MG63 (cell line): Measurements from ENCODE around the gene AOAH. TPM values are rescaled to one million over a fixed set of nuclear protein-coding genes. Genes with fewer than 3 reads are reported as not detected.
"Not testable (repeated sequence)": the region's sequence is repeated elsewhere in the genome, so short reads cannot be mapped to it uniquely, and the experiment has no call there.

Source experiments
- DNase-seq: peaks from one replicate; pipeline ENCODE4 v3.0.0-alpha.2; 2020
- H3K27me3 ChIP-seq: fragments of 250-450 bp; sonication (Bioruptor Pico); 2 replicates; pipeline ENCODE4 v1.5.1; 2020; ENCODE audit warnings: mild to moderate bottlenecking, moderate library complexity
- H3K36me3 ChIP-seq: fragments of 250-450 bp; sonication (Bioruptor Pico); 2 replicates; pipeline ENCODE4 v1.5.1; 2020; ENCODE audit warnings: mild to moderate bottlenecking, moderate library complexity
- H3K4me3 ChIP-seq: fragments of 250-450 bp; sonication (Bioruptor Pico); 2 replicates; pipeline ENCODE4 v1.5.1; 2020; ENCODE audit warnings: mild to moderate bottlenecking, moderate library complexity
- H3K9me3 ChIP-seq: fragments of 250-450 bp; sonication (Bioruptor Pico); 2 replicates; pipeline ENCODE4 v1.5.1; 2020; ENCODE audit warnings: mild to moderate bottlenecking, moderate library complexity
- total RNA-seq: library from RNA; depleted of rRNA; stranded (reverse); fragments of >200 nt; shearing (Covaris generic); gene quantifications from 2 replicates; pipeline ENCODE4 v1.2.3, GENCODE V29; 2014; ENCODE audit warnings: low replicate concordance

Gene AOAH
- total RNA-seq, 1 experiment from 2014 or later, result not detected

- no peak overlapping the region for H3K4me3 ChIP-seq
- no peak for DNase-seq
Measured at GRCh38 chr7:36506130-36506798, 218.0 kb downstream of the AOAH start.

GRCh38 chr7:36504617-36505016, 219.7 kb downstream of the AOAH start:
- H3K36me3 ChIP-seq, H3K9me3 ChIP-seq, DNase-seq, H3K4me3 ChIP-seq, H3K27me3 ChIP-seq: not testable (repeated sequence)

More at GRCh38 chr7:36506130-36506798, 218.0 kb downstream of the AOAH start:
- no peaks in the 10 kb centered on the region for H3K36me3 ChIP-seq
- H3K9me3 ChIP-seq, result no peaks in the 10 kb centered on the region
- H3K27me3 ChIP-seq, result no peaks in the 10 kb centered on the region

- not testable (repeated sequence) for H3K4me3 ChIP-seq, DNase-seq, H3K36me3 ChIP-seq, H3K9me3 ChIP-seq, H3K27me3 ChIP-seq
Measured at GRCh38 chr7:36504216-36504615, 220.1 kb downstream of the AOAH start.

GRCh38 chr7:36497775-36498174, 226.5 kb downstream of the AOAH start:
- no peak for DNase-seq
- Histone ChIP-seq H3K27me3 (no peaks in the 10 kb centered on the region), H3K9me3 (0 out of 2 replicates have a peak, but pooled peaks cover 2% of the 10 kb centered on the region), H3K4me3 (no peak overlapping the region), H3K36me3 (no peaks in the 10 kb centered on the region)

DNA sequence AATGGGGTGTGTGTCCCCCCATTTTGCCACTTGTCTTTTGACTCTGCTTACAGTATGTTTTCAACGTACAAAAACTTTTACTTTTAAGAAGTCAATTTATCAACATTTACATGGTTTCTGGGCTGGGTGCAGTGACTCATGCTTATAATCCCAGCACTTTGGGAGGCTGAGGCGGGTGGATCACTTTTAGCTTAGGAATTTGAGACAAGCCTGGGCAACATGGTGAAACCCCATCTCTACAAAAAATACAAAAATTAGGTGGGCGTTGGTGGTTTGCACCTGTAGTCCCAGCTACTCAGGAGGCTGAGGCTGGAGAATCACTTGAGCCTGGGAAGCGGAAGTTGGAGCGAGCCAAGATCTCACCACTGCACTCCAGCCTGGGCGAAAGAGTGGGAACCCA, 227.1 kb downstream of the AOAH start:
- H3K9me3 ChIP-seq, H3K27me3 ChIP-seq: not testable (repeated sequence)
- peak; percentile 45 for DNase-seq

GRCh38 chr7:36496576-36496975, 227.7 kb downstream of the AOAH start:
- H3K27me3 ChIP-seq, result no peaks in the 10 kb centered on the region
- H3K9me3 ChIP-seq, result 0 out of 2 replicates have a peak, but pooled peaks cover 2% of the 10 kb centered on the region
- no peaks in the 10 kb centered on the region for H3K36me3 ChIP-seq
- DNase-seq, result no peak
- no peak overlapping the region for H3K4me3 ChIP-seq

More for the DNA sequence above, 227.1 kb downstream of the AOAH start:
- H3K36me3 ChIP-seq, H3K4me3 ChIP-seq: not testable (repeated sequence)

DNA sequence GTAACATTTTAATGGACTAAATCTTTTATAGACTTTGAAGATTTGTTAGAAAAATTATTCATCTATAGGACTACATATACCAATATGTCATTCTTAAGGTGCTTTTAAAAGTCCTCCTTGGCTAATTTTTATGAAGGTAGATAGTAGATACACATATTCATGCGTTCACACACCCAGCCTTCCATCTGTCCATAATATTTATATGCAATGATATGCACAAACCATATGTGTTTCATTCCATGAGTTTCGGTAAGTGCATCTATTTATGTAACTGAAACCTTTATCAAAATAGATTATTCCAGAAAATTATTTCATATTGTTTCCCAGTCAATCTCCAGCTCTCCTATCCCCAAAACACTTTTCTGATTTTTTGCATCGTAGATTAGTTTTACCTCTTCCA, 233.0 kb downstream of the AOAH start:
- no peak for DNase-seq
- Histone ChIP-seq H3K9me3 (0 out of 2 replicates have a peak, but pooled peaks cover 2% of the 10 kb centered on the region), H3K4me3 (no peak overlapping the region), H3K36me3 (no peaks in the 10 kb centered on the region), H3K27me3 (no peaks in the 10 kb centered on the region)

GRCh38 chr7:36490419-36490830, 233.9 kb downstream of the AOAH start:
- H3K27me3 ChIP-seq, result no peaks in the 10 kb centered on the region
- H3K9me3 ChIP-seq, result 0 out of 2 replicates have a peak, but pooled peaks cover 2% of the 10 kb centered on the region
- no peak overlapping the region for H3K4me3 ChIP-seq
- no peak for DNase-seq
- no peaks in the 10 kb centered on the region for H3K36me3 ChIP-seq

DNA sequence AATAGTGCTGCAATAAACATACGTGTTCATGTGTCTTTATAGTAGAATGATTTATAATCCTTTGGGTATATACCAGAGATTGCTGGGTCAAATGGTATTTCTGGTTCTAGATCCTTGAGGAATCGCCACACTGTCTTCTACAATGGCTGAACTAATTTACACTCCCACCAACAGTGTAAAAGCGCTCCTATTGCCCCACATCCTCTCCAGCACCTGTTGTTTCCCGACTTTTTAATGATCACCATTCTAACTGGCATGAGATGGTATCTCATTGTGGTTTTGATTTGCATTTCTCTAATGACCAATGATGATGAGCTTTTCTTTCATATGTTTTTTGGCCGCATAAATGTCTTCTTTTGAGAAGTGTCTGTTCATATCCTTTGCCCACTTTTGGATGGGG, 235.6 kb downstream of the AOAH start:
- not testable (repeated sequence) for H3K36me3 ChIP-seq, DNase-seq, H3K4me3 ChIP-seq, H3K9me3 ChIP-seq, H3K27me3 ChIP-seq

GRCh38 chr7:36487756-36488336, 236.4 kb downstream of the AOAH start:
- H3K9me3 ChIP-seq, result no peaks in the 10 kb centered on the region
- DNase-seq, result no peak
- no peak overlapping the region for H3K4me3 ChIP-seq
- H3K27me3 ChIP-seq, result no peaks in the 10 kb centered on the region
- H3K36me3 ChIP-seq, result no peaks in the 10 kb centered on the region

- Histone ChIP-seq H3K9me3 (no peaks in the 10 kb centered on the region; the same call in 1 of the 2 replicates), H3K36me3 (no peaks in the 10 kb centered on the region), H3K4me3 (no peak overlapping the region), H3K27me3 (no peaks in the 10 kb centered on the region)
- no peak for DNase-seq
Measured at GRCh38 chr7:36486336-36486735, 238.0 kb downstream of the AOAH start.

- DNase-seq, result no peak
- Histone ChIP-seq H3K9me3 (peaks cover 4% of the 10 kb centered on the region), H3K36me3 (no peaks in the 10 kb centered on the region), H3K27me3 (no peaks in the 10 kb centered on the region), H3K4me3 (no peak overlapping the region)
Measured at GRCh38 chr7:36484265-36484664, 240.0 kb downstream of the AOAH start.

DNA sequence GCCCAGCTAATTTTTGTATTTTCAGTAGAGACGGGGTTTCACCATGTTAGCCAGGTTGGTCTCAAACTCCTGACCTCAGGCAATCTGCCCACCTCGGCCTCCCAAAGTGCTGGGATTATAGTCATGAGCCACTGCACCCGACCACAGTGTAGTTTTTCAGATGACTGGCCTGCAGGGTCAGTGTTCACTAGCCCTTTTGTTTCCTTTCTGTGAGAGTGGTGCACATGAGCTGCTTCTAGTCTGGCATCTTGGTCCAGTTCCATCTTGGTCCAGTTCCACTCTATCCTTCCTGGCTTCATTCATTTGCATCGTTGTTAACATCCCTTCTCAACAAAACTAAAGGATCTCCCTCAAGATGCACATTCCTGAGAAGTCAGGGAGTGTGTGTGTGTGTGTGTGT, 240.4 kb downstream of the AOAH start:
- not testable (repeated sequence) for H3K36me3 ChIP-seq, H3K27me3 ChIP-seq, DNase-seq, H3K4me3 ChIP-seq, H3K9me3 ChIP-seq

GRCh38 chr7:36478745-36479144, 245.5 kb downstream of the AOAH start:
- no peaks in the 10 kb centered on the region for H3K36me3 ChIP-seq
- no peak for DNase-seq
- peaks cover 4% of the 10 kb centered on the region for H3K9me3 ChIP-seq
- no peaks in the 10 kb centered on the region for H3K27me3 ChIP-seq
- H3K4me3 ChIP-seq, result no peak overlapping the region

GRCh38 chr7:36475381-36475780, 248.9 kb downstream of the AOAH start:
- no peak overlapping the region for H3K4me3 ChIP-seq
- H3K9me3 ChIP-seq, result peaks cover 4% of the 10 kb centered on the region; the same call in 1 of the 2 replicates
- no peak for DNase-seq
- no peaks in the 10 kb centered on the region for H3K27me3 ChIP-seq
- no peaks in the 10 kb centered on the region for H3K36me3 ChIP-seq

DNA sequence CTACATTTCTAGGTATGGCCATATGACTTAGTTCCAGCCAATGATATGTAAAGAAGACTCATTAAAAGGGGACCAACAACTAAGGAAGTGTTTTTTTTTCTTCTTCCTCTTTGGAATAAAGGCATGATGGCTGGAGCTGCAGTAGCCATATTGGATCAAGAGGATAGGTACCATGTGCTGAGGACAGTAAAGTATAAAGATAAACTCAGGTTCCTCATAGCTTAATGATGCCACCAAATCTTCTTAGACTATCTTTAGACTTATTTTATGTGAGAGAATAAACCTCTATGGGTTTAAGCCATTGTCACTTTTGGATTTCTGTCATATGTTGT, 249.3 kb downstream of the AOAH start:
- Histone ChIP-seq H3K27me3 (no peaks in the 10 kb centered on the region), H3K36me3 (no peaks in the 10 kb centered on the region), H3K9me3 (peaks cover 3% of the 10 kb centered on the region; the same call in 1 of the 2 replicates), H3K4me3 (no peak overlapping the region)
- DNase-seq, result no peak

DNA sequence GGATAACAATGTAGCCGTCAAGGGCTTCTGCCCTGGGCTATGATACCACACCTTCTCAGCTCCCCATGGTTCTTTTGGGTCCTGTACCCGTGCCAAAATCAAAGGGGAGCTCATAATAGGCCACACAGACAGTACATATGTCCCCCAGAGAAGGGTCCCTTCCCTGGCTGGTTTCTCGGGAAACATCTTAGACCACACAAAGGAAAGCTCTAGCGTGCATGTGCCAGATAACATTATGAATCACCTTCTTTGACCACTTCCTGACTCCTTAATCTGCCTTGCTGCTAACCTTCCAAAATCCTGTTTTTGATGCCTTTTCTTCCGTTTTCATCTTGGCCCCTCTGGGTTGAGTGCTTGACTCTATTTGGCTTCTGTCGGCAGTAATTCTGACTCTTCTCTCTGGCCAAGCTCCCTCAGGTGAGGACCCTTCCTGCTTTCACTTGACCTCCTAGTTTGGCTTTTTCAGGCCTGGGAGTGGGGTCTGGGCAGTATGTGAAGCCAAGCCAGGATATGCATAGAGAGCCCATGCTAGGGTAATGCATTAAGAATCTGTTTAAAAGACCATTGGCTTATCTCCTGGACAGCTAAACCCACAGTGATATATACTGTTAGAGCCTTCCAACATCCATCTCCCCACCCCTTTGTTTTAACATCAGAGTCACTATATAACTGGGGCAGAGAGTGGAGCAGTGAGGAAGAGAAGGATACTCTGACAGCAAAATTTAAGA, 249.8 kb downstream of the AOAH start:
- Histone ChIP-seq H3K4me3 (no peak overlapping the region), H3K27me3 (no peaks in the 10 kb centered on the region), H3K9me3 (no peaks in the 10 kb centered on the region), H3K36me3 (no peaks in the 10 kb centered on the region)
- DNase-seq, result no peak
